Cardiac septum (tissue), 1 donor: Measurements from ENCODE around the gene CAB39. TPM values are rescaled to one million over a fixed set of nuclear protein-coding genes. Genes with fewer than 3 reads are reported as not detected.

Experiments
- DNase-seq: peaks from one replicate; pipeline ENCODE4 v3.0.0-alpha.2; 2020; ENCODE audit warnings: low spot score
- intact Hi-C: fragments of 100-400 bp; cut with DNase I; formaldehyde crosslinking; loops from one replicate; pipeline ENCODE4 v1.14.0; 2022
- long read RNA-seq: library from polyadenylated mRNA; unstranded; transcript quantifications from one replicate; pipeline ENCODE4 v2.0.0, GENCODE V29; 2021
- total RNA-seq: library from RNA; stranded (reverse); fragmentation: NEBNext Ultra II Directional; extraction: Animal tissue kit (Norgen Biotek cat#: 25700); gene quantifications from one replicate; pipeline ENCODE4 v1.2.1, GENCODE V29; 2021
- donor health status: DM: no; HTN: no; CAD: no.

CAB39 gene
- total RNA-seq = 75.1 TPM
- long read RNA-seq, transcript CAB39-201 (9 exons, 3,826 nt) = major isoform, 123 of 144 reads
- long read RNA-seq, partial matches to known transcripts = 17 of 144 reads
- long read RNA-seq, other reads (novel, unspliced or antisense) = 4 of 144 reads

DNA sequence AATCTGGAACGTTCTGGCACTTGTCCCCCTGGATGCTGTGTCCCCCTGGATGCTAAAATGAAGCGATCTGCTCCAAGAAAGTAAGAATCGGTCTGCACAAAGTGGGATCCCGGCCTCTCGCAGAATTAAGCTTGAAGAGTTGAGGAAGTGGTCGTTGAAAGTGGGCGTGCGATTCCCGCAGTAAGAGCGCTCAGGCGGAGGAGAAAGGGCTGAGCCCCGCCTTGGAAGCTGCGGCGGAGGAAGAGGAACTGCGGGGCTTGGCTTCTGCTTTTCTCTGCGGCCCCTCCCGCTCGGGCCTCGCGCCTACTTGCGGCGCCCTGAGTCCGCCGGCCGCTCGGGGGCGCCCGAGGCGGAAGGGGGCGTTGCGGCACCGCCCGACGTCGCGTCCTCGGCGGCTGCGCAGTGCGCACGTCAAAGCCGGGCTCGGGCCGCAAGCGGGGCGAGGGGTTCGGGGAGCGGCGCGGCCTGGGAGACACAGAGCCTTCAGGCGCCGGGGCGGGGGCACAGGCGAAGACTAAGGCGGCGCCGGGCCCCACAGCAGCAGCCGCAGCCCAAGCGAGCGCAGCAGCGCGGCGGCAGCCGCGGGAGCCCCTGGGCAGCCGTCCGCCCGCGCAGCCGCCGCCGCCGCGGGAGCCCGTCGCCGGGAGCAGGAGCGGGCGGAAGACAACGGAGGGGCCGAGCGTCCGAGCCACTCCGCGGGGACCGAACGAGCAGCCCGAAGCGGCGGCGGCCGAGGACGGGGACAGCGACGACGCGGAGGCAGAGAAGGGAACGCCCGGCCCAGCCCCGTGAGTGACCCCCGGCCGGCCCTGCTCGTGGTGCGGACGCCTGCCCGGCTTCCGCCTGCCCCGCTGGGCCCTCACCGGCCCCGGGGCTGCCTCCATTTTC lies at the start of gene CAB39:
CAB39 (plus strand) TSS at position 400 of the 888 bp plus-strand sequence. CDS start 47,160 bp downstream, outside the sequence.
- peak; percentile 95 for DNase-seq
- intact Hi-C loops = loop anchor here (1.0 to 5.0 kb wide), 2 partner anchors 45 to 87 kb away; no protein-coding TSS in a partner anchor

DNA sequence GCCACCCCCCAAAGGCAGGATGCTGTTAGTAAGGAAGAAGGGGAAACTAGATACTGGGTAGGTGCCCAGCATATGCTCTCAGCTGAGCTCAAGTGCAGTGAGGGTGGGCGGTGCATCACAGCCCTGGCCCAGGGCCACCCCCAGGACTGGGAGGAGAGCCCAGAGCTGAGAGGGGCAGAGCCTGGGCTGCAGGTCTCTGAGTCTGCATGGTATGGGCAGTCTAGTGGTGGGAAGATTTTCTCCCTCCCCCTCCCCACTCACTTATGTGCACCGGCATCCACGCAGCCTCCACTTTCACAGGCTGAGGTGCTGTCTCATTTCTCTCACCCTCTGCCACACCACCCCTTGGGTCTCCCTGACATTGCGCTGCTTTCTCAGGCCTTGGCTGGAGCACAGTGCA lies 48.5 kb upstream of the CAB39 start:
- intact Hi-C loops = no loop called here
- no peak for DNase-seq

DNA sequence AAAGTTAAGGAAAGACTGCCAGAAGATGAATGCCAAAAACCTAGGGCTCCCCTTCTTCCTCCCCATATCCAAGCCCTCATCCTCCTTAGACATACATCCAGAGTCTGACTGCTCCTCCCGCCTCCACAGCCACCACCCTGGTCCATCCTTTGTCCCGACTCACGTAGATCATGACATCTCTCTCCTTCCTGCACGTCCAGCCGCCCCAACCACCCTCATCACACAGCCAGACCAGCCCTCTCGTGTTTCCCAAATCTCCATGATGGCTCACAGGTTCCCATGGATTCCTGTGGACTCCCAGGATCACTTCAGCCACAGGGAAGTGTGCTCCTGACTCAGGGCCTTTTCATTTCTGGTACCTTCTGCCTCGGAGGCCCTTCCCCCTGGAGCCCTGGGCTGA lies 47.8 kb upstream of the CAB39 start:
- DNase-seq = no peak
- intact Hi-C loops = no loop called here

DNA sequence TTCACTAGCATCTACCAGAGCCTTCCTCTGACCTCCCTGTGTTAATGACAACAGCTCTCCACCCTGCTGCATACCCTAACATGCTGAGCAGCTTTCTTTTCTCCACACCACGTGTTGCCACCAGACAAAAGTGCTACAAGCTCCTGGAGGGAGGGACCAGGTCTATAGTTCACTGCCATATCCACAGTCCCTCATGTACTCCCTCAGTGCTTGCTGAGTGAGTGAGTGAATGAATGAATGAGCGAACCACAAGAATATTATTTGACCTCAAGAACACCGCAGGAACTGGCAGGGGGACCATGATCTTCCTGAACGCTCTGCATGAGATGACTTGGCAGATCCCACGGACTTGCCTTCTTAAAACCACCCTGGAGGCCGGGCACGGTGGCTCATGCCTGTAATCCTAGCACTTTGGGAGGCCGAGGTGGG lies 47.4 kb upstream of the CAB39 start:
- intact Hi-C loops = no loop called here
- DNase-seq = no peak

DNA sequence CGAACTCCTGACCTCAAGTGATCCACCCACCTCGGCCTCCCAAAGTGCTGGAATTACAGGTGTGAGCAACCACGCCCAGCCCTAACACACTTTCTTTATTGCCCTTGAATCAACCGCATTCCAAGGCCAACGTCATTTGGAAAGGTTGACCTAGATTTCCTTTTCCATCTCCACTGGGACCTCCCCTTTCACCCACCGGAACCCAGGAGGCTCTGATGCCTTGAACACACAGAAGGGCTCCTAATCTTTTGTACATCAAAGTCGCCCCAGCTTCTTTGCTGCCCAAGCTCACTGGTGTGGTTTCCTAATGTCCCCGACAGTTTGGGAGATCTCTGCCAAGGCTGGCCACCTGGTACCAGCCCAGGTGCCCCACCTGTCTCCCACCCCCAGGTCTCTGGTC lies 46.2 kb upstream of the CAB39 start:
- intact Hi-C loops = no loop called here
- no peak for DNase-seq

DNA sequence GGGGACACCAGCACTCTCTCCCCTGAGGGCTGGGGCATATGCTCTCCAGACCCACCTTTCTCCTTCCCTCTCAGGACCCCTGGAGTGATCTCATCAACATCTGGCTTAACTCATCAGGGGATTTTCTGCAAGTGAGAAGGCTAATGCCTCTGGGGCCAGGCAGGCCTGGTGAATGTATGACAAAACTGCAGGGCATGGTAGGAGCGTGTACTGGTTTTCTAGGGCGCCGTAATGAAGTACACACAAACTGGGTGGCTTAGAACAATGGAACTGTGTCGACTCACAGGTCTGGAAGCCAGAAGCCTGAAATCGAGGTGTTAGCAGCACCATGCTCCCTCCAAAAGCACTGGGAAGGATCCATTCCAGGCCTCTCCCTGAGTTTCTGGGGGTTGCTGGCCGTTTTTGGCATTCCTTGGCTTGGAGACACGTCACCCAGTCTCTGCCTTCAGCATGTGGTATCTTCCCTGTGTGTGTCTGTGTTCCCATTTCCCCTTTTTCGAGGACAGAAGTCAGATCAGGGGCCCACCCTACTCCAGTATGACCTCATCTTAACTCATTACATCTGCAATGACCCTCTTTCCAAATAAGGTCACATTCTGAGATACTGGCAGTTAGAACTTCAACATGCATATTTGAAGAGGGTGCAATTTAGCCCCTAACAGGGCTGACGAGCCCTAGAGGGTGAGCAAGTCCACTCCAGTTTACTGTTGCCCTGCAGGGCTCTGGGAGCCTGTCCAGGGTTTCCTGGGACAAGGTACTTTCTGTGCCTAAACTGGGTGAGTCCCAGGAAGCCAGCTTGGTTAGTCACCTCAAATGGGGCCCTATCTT lies 45.5 kb upstream of the CAB39 start:
- no peak for DNase-seq
- intact Hi-C loops = no loop called here

DNA sequence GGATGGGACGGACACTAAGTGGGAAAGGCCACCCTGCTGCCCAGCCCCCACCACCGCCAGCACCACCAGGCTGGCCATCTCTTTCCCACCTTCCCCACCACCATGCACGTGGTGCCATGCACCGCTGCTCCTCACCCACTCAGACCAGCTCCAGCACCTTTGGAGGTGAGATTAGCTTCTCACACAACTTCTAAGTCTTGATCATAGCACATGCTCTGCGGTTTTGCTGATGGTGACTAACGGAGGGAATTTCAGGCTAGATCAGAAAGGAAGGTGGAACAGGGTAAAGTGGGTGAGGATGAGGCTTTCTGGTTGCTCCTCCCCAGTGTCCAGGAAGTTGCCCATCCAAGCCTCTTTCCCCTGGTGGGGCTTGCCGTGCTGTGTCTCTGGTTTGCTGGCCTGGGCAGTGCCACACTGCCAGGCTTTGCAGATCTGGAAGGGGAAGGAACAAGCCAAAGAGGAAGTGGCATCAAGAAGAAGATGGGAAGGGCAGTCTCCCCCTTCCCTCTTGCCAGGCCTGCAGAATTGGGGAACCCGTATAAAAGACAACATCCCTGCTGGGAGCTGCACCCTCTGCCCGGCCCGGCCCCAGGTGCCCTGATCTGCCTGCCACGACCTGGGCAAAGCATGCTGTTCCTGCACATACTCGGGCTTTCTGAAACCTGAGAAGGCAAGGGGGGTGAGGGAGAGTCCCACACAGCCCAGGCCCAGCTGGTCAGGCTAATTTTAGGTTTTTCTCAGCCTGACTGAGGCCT lies 44.3 kb upstream of the CAB39 start:
- peak; percentile 78 for DNase-seq
- intact Hi-C loops = no loop called here

DNA sequence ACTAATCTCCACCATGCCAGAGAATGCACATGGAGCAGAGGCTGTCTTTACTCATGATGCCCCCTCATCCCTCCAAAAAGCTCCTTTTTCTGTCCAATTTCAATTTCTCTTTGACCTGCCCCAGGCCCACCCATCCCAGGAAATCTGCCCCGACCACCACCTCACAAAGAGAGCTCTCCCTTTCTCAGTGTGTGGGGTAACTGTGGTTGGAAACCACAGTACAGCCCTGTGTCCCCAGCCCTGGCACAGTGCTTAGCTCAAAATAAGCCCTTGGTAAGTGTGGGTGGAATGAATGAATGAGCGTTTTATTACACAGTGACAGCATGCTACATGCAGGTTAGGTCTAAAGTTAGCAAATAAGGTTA lies 43.7 kb upstream of the CAB39 start:
- intact Hi-C loops = no loop called here
- DNase-seq = no peak

DNA sequence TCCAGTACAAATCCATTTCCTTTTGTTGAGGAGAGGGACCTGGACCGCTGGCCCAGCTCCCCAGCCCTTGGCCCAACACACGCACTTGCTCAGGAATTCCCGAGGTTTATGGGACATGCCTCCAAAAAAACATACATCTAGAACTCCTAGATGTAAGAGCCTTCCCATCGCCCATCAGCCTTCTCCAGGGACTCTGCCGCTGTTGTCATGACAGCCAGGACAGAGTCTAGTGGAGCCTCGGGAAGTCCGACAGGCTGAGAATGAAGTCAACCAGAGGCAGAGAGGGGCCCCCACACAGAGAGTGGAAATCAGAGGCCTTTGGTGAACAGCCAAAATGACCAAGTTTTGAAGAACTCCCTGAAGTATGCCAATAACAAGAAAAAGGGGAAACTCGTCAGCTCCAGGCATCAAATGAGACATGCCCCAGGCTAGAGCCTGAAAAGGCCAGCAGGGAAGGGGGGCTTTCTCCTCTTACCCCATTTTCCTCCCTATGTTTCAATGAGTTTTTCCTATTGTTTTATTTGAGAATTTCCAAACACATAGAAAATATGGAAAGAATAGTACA lies 43.2 kb upstream of the CAB39 start:
- intact Hi-C loops = no loop called here
- DNase-seq = no peak

DNA sequence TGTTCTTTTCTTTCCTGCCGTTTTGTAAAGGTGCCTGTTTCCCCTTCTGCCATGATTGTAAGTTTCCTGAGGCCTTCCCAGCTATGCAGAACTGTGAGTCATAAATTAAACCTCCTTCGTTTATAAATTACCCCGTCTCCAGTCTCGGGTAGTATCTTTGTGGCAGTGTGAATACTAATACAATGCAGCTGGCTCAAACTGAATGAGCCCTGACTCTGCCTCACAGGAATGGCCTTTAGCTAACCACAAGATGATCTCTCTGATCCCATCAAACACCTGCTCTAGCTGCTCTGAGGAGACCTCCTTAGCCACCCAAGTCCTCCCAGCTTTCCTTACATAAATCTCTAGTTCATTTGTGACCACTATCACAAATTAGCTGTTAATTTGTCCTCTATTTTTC lies 41.5 kb upstream of the CAB39 start:
- intact Hi-C loops = no loop called here
- DNase-seq = no peak

DNA sequence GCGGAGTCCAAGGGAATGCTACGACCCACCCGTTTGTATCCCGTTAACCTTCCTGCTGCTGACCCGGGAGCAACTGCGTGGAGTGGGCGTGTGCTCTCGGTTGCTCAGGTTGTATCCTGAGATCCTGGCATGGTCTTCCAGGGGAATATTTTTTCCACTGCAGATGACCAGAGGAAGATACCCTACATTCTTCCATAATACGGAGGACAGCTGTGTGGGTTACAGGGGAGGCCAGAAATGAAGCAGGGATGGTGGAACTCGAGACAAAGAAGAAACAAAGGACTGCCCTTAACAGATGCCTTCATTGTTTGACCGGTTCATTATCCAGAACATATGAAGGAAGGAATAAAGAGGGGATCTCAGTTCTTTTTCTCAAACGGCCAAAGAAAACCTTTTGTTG lies 39.8 kb upstream of the CAB39 start:
- intact Hi-C loops = no loop called here
- DNase-seq = no peak

DNA sequence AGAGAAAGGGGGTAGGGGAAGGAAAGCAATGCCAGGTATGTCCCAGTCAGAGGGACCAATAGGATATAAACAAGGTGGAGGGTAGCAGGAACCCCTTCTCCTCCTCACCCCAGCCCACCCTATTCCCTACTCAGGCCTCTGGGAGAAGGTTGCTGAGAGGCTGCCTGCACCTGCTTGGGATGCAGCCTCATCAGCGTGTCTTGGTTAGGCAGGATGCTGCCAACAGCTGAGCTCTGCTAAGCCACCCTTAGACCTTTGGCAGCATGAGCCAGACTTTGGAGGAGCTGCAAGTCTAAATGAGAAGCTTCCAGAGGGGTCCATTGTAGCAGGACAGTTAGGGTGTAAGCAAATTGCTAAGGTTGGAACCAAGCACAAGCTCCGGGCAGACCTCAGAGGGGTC lies 38.2 kb upstream of the CAB39 start:
- intact Hi-C loops = no loop called here
- no peak for DNase-seq

DNA sequence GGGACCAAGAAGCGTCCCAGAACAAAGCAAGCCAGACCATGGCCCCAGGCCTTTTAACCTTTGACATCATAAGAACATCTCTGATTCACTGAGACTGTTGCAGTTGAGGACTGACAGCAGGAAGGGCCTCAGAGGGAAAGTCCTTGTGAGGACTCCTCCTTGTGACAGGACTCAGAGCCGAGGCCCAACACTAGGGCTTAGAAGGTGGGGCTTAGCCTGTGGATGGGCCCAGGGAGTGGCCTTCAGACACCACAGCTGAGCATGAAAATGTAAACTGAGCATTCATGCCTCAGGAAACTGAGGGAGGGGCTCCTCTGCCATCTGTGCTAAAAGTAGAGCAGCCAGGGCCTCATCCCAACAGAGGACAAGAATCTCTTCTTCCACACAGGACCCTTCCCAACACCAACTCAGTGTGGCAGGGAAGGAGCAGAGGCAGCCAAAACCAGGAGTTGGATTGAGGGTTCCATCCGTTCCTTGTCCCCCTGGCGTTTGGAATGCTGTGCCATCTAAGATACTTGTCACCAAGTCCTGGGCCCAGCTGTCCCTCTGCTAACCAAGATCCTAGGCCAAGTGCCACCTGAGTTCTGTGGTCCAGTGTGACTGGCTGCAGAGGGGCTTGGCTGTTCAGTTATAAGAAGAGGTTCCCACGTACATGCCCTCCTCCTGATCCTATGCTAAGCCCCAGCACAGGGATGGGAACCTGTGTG lies 37.5 kb upstream of the CAB39 start:
- DNase-seq = no peak
- intact Hi-C loops = no loop called here

DNA sequence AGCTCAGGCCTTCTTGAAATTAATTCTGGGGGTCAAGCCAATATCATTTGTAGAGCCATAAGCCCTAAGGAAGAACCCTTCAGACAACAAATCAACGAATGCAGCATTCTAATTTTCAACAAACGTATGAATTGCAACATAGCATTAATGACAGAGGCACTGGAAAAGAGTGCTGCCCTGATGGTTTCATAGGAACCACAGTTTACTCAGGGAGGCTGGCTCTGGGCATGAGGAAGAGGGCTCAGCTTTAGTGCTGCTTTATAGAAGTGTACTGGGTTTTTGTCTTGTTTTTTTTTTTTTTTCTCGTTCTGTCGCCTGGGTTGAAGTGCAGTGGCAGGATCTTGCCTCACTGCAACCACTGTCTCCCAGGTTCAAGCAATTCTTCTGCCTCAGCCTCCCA lies 36.1 kb upstream of the CAB39 start:
- DNase-seq = no peak
- intact Hi-C loops = no loop called here

DNA sequence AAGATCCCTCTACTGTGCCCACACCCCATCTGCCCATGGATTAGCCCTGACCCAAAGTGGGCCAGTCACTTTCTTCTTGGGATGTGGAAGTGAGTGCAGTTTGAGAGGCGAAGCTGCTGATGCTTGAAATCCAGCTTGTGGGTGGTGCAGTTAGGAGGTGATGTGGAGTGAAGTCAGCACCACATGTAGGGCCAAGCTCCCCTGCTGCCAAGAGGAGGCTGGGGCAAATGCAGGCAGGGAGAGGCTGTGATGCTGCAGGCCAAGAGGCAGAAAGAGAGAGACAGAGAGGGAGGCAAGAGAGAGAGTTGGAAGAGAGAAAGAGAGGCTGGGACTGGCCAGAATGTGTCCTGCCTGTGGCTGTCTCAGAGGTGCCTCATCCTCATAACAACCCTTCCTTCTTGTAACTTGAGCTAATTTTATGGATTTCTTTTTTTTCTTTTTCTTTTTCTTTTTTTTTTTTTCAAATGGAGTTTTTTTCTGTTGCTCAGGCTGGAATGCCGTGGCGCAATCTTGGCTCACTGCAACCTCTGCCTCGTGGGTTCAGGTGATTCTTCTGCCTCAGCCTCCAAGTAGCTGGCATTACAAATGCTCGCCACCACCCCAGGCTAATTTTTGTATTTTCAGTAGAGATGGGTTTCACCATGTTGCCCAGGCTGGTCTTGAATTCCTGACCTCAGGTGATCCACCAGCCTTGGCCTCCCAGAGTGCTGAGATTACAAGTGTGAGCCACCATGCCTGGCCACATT lies 35.3 kb upstream of the CAB39 start:
- intact Hi-C loops = no loop called here
- DNase-seq = peak; percentile 66

DNA sequence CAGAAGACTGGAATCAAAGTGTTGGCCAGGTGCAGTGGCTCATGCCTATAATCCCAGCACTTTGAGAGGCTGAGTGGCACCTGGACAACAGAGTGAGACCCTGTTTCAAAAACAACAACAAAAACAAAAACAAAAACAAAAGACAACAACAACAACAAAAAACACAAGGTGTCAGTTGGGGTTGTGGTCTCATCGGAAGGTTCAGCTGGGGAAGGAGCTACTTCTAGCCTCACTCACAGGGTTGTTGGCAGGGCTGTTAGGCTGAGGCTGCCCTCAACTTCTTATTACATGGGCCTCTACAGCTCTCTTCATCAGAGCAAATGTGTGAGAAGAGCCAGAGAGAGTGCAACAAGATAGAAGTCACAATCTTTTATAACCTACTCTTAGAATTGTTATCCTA lies 34.6 kb upstream of the CAB39 start:
- intact Hi-C loops = no loop called here
- no peak for DNase-seq

DNA sequence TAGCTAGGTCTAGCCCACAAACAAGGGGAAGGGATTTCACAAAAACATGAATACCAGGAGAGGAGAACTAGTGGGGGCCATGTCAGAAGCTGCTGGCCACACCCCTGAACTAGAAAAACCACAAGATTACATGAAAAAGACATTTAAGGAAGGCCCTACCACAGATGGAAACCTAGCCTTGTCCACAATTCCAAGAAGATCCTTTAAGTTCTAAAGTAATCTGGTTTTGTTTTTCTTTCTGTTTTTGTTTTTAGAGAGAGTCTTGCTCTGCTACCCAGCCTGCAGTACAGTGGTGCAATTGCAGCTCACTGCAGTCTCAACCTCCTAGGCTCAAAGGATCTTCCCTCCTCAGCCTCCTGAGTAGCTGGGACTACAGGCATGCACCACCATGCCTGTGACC lies 34.2 kb upstream of the CAB39 start:
- peak; percentile 17 for DNase-seq
- intact Hi-C loops = no loop called here

DNA sequence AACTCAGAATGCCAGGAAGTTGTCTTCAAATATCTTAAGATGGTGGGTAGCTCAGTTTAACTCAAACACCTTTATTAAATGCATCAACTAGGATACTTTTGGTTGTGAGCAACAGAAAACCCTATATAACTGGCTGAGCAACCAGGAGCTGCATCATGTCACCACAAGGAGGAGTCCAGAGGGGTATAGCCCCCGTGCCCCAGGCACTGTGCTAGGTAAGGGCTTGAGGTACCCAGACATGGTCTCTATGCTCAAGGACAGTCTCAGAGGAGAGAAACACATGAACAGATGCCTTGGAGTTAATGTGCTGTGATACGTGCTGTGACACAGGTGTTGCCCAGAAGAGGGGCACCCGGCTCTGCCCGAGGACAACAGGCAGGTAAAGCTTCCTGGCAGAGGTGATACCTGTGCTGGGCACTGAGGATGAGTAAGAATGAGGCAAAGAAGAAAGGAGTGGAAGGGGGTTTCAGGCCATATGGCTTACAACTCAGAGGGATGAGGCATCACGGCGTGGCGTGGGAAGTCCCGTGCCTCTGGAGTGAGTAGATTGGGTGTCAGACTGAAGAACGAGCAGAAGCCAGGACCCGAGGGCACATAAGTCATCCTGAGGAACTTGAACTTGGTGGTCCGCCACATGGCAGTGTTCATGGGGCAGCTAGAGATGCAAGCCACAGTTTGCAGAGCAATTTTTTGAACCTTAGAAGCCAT lies 32.0 kb upstream of the CAB39 start:
- intact Hi-C loops = no loop called here

More for the DNA sequence above, 32.0 kb upstream of the CAB39 start:
- DNase-seq = peak; percentile 22
